ENCODE results near the gene AHDC1.

- TF ChIP-seq CTCF (IDR thresholded peaks at IDR 0.05 in 2 of 3, conservative IDR thresholded peaks at IDR 0.05 in 1 of 3; ENCODE audit: control insufficient read depth in 2 of 3, extremely low read depth in 1 of 3, insufficient read depth in 1 of 3, low read depth in 3 of 3, low read length in 3 of 3) (no peak), CEBPB (IDR thresholded peaks at IDR 0.05; ENCODE audit: borderline replicate concordance in 1 of 2, low read depth in 2 of 2, low read length in 2 of 2) (no peak), NFIC (IDR thresholded peaks at IDR 0.05; ENCODE audit: low read depth, low read length) (no peak), TAF1 (IDR thresholded peaks at IDR 0.05; ENCODE audit: borderline replicate concordance, low read depth, low read length) (no peak), MXI1 (IDR thresholded peaks at IDR 0.05; ENCODE audit: low read depth, low read length) (no peak), RFX5 (IDR thresholded peaks at IDR 0.05; ENCODE audit: low read depth, low read length) (no peak), NBN (IDR thresholded peaks at IDR 0.05) (no peak), JUNB (IDR thresholded peaks at IDR 0.05) (no peak), SPI1 (IDR thresholded peaks at IDR 0.05; ENCODE audit: borderline replicate concordance, insufficient read depth, low read depth, low read length) (no peak), SRF (IDR thresholded peaks at IDR 0.05; ENCODE audit: low read depth in 2 of 2, low read length in 2 of 2) (no peak), ZNF207 (IDR thresholded peaks at IDR 0.05; ENCODE audit: borderline replicate concordance) (no peak)
Measured at GRCh38 chr1:27588256-27589232, 15.4 kb downstream of the AHDC1 start.
